Activated naive CD4-positive, alpha-beta T cell treated with anti-CD3 and anti-CD28 coated beads, Interleukin-2, amount 10 ng/mL, durations not matched to agents 7 days and 5 days (primary cell): Measurements from ENCODE around the gene GLOD5.

ENCODE experiments used
- CTCF ChIA-PET: fragments of 350-600 bp; sonication (Branson Sonifier 250); formaldehyde crosslinking; loops from one replicate; lab custom pipeline; 2021; ENCODE audit warnings: antibody characterized with exemption; lab: Charles Lee
- DNase-seq: peaks from one replicate; pipeline ENCODE4 v3.0.0-alpha.2; 2020
- H3K27ac Mint-ChIP-seq: one replicate; pipeline ENCODE4 v1.8.0; 2021; ENCODE audit warnings: mild to moderate bottlenecking, moderate library complexity, mixed read lengths
- H3K27me3 Mint-ChIP-seq: one replicate; pipeline ENCODE4 v1.8.0; 2021; ENCODE audit warnings: mild to moderate bottlenecking, mixed read lengths
- H3K36me3 Mint-ChIP-seq: one replicate; pipeline ENCODE4 v1.8.0; 2021; ENCODE audit warnings: mixed read lengths
- H3K4me1 Mint-ChIP-seq: one replicate; pipeline ENCODE4 v1.8.0; 2021; ENCODE audit warnings: mixed read lengths
- H3K4me3 Mint-ChIP-seq: one replicate; pipeline ENCODE4 v1.8.0; 2021; ENCODE audit warnings: mild to moderate bottlenecking, moderate library complexity, mixed read lengths
- H3K9me3 Mint-ChIP-seq: one replicate; pipeline ENCODE4 v1.8.0; 2021; ENCODE audit warnings: mixed read lengths

Gene GLOD5

DNA sequence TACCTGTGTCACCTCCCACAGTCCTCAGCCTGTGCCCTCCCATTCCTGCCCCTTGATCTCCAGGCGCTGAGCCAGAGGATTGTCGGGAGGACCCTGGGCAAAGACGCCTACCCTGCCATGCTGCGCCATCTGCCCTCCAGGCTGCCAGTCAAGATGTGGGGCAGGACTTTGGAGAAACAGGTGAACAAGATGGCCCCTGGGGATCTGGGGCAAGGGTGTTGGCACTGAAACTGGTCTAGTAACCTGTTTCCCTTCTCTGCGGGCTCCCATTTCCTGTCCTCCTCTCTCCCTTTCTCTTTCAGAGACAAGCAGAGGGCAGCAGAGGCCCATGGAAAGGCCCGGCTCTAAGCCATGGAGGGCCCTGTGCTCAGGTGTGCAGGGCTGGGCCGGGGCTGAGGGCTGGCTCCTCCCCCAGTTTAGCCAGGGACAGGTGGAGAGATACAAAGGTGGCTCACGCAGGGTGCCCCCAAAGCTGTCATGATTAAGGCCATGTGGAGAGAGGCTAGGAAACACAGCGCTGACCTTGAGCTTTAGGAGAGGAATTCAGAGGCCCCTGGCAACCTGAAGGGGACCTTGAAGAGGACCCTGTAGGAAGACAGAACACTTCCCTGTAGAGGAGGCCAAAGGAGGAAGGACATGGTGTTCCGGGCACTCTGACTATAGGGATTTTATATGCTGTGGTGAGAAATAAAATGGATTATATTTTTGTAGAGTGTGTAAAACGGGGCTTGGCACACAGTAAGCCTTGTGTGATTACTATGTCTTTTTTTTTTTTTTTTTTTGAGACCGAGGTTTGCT, at the start of gene GLOD5:
Gene GLOD5 (plus strand): TSS at position 74 of the 798 bp plus-strand sequence. CDS start 44 bp downstream, at position 118.
- H3K4me3 Mint-ChIP-seq, result peak within 1 kb of the TSS; percentile 31
- DNase-seq, result peak; percentile 60
- peak within 1 kb of the TSS; percentile 72 for H3K27ac Mint-ChIP-seq
- peaks cover 9% of the 10 kb centered on the region for H3K4me1 Mint-ChIP-seq
- CTCF ChIA-PET, result interaction anchor here (1.2 kb wide), 1 partner anchor 278 kb away, joined by 3 read pairs; no protein-coding TSS in a partner anchor
- H3K9me3 Mint-ChIP-seq, result no peaks in the 10 kb centered on the region
- H3K36me3 Mint-ChIP-seq, result no peaks in the 10 kb centered on the region
- peaks cover 15% of the 10 kb centered on the region for H3K27me3 Mint-ChIP-seq

DNA sequence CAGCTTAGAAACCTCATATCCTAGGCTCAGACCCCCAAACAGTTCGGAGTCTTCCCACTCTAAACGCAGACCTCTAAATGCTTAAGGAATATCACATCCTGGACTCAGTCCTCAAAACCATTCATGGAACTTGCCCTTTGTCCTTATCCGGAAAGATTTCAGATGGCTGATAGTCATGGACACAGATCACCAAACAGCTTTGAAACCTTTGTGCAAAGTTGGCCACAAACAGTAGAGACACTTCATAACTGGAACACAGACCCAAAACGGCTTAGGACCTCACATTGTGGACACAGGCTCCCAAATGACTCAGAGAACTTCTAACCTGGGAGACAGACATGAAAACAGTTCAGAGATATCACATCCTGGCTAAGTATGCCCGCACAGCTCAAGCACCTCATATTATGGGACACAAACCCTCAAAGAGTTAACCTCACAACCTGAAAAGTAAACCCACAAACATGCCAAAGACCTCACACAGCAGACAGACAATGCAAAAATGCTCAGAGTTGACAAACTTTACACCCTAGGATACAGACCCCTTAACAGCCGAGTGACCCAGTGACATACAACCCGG, 49.5 kb upstream of the GLOD5 start:
- H3K9me3 Mint-ChIP-seq, result peaks cover 35% of the 10 kb centered on the region
- H3K4me3 Mint-ChIP-seq, result peak overlapping the region; percentile 64

DNA sequence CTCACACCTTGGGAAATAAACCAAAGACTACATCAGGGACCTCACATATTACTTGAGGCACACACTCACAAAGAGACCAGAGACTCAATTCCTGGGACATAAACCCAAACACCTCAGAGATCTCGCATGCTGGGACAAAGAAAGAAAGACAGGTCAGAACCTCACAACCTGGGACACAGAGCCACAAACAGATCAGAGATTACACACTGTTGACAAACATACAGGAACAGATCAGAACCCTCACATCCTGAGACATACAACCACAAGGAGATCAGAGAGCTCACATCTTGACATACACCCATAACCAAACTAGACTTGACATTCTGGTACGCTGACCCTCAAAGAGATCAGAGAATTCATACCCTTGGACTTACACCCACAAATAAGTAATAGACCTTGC, 47.7 kb upstream of the GLOD5 start:
- peak; percentile 22 for DNase-seq
- Mint-ChIP-seq H3K27me3 (no peaks in the 10 kb centered on the region), H3K4me1 (peaks cover 80% of the 10 kb centered on the region), H3K36me3 (peaks cover 62% of the 10 kb centered on the region), H3K4me3 (peak overlapping the region; percentile 64), H3K27ac (peak overlapping the region; percentile 96), H3K9me3 (peaks cover 46% of the 10 kb centered on the region)
- CTCF ChIA-PET, result no interaction called here

More for the DNA sequence above, 49.5 kb upstream of the GLOD5 start:
- H3K27me3 Mint-ChIP-seq, result no peaks in the 10 kb centered on the region
- DNase-seq, result no peak
- CTCF ChIA-PET, result no interaction called here
- peaks cover 69% of the 10 kb centered on the region for H3K4me1 Mint-ChIP-seq
- H3K27ac Mint-ChIP-seq, result peak overlapping the region; percentile 96
- peaks cover 62% of the 10 kb centered on the region for H3K36me3 Mint-ChIP-seq

DNA sequence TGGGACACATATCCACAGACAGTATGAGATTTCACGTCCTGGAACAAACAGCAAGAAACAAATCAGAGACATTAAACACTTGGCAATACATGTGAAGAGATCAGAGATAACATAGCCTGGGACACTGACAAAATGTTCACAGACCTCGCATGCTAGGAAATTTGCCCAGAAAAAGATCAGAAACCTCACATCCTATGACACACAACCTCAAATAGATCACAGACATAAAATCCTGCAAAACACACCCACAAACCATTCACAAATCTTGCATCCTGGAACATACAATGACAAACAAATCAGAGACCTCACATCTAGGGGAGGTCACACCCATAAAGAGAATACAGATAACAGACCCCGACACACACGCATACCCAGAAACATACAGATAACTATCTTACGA, 47.0 kb upstream of the GLOD5 start:
- peak; percentile 21 for DNase-seq
- Mint-ChIP-seq H3K36me3 (peaks cover 61% of the 10 kb centered on the region), H3K27me3 (no peaks in the 10 kb centered on the region), H3K4me1 (peaks cover 84% of the 10 kb centered on the region), H3K4me3 (peak overlapping the region; percentile 8), H3K27ac (peak overlapping the region; percentile 96), H3K9me3 (peaks cover 49% of the 10 kb centered on the region)
- CTCF ChIA-PET, result no interaction called here

DNA sequence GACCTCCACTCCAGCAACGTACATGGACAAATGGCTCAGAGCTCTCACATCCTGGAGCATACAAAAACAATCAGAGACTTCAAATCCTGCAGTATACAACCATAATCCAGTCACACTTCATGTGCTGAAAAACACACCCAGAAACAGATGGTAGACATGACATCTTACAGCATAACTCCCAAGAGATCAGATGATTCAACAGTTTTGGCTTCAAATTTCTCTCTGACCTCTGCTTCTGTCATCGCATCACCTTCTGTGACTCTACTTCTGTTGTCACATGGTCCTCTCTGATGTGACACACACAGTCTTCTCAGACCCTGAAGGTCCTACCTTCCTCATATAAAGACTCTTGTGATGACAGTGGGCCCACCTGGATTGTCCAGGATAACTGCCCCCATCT, 46.5 kb upstream of the GLOD5 start:
- peak overlapping the region; percentile 96 for H3K27ac Mint-ChIP-seq
- CTCF ChIA-PET, result no interaction called here
- H3K4me3 Mint-ChIP-seq, result peak overlapping the region; percentile 8
- H3K9me3 Mint-ChIP-seq, result peaks cover 49% of the 10 kb centered on the region
- peaks cover 84% of the 10 kb centered on the region for H3K4me1 Mint-ChIP-seq
- DNase-seq, result no peak
- peaks cover 60% of the 10 kb centered on the region for H3K36me3 Mint-ChIP-seq
- no peaks in the 10 kb centered on the region for H3K27me3 Mint-ChIP-seq

DNA sequence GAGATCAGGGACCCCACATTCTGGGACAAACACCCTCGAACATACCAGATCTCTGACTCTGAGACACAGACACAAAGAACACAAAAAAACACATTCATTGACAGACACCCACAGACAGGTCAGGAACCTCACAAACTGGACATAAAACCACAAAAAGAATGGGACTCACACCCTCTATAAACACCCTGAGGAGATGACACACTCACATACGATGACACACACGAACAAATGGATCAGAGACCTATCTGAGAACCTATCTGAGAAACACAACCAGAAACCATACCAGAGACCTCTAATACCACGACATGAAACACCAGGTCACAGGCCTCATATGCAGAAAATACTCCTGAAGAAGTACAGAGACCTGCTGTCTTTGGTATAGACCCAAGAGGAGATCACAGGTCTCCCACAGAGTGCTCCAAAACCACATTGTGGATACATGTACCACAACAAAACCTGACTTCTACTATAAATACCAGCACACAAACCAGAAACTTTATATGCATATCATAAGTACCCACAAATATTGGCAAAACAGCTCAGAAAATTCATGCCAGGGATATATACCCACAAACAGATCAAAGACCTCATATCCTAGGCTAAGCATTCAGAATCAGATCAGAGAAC, 45.6 kb upstream of the GLOD5 start:
- Mint-ChIP-seq H3K4me1 (peaks cover 75% of the 10 kb centered on the region), H3K9me3 (peaks cover 45% of the 10 kb centered on the region), H3K27me3 (no peaks in the 10 kb centered on the region), H3K27ac (peak overlapping the region; percentile 96), H3K4me3 (no peak overlapping the region), H3K36me3 (peaks cover 50% of the 10 kb centered on the region)
- CTCF ChIA-PET, result no interaction called here
- DNase-seq, result no peak

DNA sequence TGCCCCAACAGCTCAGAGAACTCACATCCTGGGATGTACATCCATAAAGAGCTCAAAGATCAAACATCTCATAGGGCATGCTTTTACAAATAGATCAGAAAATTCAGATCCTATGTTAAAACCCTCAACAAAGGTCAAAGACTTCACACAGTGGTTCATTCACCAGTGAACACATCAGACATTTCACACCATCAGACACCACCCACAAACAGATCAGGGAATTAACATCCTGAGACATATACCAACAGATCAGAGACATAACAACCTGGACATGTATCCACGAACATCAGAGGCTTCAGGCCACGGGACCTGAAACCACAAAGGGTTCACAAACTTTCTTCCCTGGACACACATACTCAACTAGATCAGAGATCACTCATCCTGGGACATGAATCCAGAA, 41.6 kb upstream of the GLOD5 start:
- no peak for DNase-seq

DNA sequence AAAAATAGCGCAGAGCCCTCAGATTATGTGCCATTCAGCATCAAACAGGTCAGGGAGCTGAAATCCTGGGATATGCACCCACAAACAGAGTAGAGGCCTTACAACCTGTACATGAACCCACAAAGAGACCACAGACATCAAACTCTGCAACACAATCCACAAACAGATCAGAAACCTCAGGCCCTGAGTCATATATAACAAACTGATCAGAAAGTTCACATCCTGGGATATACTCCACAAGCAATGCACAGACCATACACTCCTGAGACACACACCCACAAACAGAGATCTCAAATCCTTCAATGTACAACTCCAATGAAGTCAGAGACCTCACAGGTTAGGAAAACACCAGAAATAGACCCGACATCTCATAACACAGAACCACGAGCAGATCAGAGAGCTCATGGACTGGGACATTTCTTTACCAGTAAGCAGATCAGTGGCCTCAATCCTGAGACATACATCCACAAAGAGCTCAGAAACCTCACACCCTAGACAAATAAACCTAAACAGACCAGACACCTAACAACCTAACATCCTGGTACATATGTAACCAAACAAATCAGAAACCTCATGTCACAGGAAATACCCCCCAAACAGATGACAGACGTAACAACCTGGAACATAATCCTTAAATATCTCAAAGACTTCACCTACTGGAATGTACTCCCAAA, 40.8 kb upstream of the GLOD5 start:
- peaks cover 30% of the 10 kb centered on the region for H3K36me3 Mint-ChIP-seq
- DNase-seq, result no peak
- CTCF ChIA-PET, result no interaction called here
- peaks cover 27% of the 10 kb centered on the region for H3K9me3 Mint-ChIP-seq
- H3K4me3 Mint-ChIP-seq, result no peak overlapping the region
- H3K4me1 Mint-ChIP-seq, result peaks cover 36% of the 10 kb centered on the region
- H3K27me3 Mint-ChIP-seq, result no peaks in the 10 kb centered on the region
- H3K27ac Mint-ChIP-seq, result no peak overlapping the region

More for the DNA sequence above, 41.6 kb upstream of the GLOD5 start:
- Mint-ChIP-seq H3K27ac (no peak overlapping the region), H3K27me3 (no peaks in the 10 kb centered on the region), H3K36me3 (peaks cover 27% of the 10 kb centered on the region), H3K4me3 (no peak overlapping the region), H3K9me3 (peaks cover 31% of the 10 kb centered on the region), H3K4me1 (peaks cover 38% of the 10 kb centered on the region)
- CTCF ChIA-PET, result no interaction called here

DNA sequence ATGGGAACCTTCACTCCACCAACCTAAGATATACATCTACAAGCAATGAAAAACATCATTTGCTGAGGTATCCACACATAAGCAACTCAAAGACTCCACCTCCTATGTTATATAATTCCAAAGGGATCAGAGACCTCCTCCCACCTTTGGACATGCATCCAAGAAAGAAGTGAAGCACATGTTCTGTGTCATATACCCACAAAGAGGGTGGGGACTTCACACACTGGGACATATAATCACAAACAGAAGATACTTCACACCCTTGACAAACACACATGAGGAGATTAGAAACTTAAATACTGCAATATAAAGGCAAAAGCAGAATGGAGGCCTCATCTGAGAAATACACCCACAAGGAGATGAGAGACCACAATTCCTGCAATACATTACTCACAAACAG, 39.6 kb upstream of the GLOD5 start:
- H3K36me3 Mint-ChIP-seq, result peaks cover 30% of the 10 kb centered on the region
- DNase-seq, result no peak
- no peak overlapping the region for H3K4me3 Mint-ChIP-seq
- H3K27ac Mint-ChIP-seq, result no peak overlapping the region
- peaks cover 36% of the 10 kb centered on the region for H3K4me1 Mint-ChIP-seq
- H3K9me3 Mint-ChIP-seq, result peaks cover 26% of the 10 kb centered on the region
- CTCF ChIA-PET, result no interaction called here
- H3K27me3 Mint-ChIP-seq, result no peaks in the 10 kb centered on the region

DNA sequence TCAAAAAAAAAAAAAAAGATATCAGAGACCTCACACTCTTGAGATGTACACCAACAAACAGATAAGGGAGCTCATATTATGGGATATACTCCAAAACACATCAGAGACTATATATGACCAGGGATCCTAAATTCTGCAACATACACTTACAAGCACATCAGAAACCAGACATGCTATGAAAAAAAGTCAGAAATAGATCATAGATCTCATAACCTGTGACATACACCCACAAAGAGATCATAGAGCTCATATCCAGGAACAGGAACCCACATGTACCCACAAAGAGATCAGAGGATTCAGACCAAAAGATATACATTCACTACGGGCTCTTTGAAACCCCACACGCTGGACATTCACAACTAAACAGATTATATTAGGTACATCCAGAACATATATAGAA, 35.0 kb upstream of the GLOD5 start:
- Mint-ChIP-seq H3K27me3 (no peaks in the 10 kb centered on the region), H3K4me3 (no peak overlapping the region), H3K9me3 (peaks cover 33% of the 10 kb centered on the region), H3K4me1 (peaks cover 37% of the 10 kb centered on the region), H3K36me3 (peaks cover 42% of the 10 kb centered on the region), H3K27ac (no peak overlapping the region)
- CTCF ChIA-PET, result interaction anchor here (0.5 kb wide), 1 partner anchor 10 kb away, joined by 6 read pairs; no protein-coding TSS in a partner anchor
- no peak for DNase-seq

DNA sequence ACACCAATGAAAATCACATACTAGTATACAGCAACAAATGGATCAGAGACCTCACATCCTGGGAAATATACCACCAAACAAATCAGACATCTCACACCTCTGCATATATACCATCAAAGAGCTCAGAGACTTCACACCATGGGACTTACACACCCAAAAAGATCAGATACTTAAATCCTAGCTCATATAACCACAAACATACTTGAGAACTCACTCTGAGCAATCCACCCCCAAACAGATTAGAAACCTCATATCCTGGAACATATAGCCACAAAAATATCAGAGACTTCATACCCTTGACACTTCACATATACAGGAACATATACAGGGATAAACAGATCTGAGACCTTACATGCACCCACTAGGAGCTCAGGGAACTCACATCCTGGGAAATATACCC, 32.9 kb upstream of the GLOD5 start:
- H3K27me3 Mint-ChIP-seq, result no peaks in the 10 kb centered on the region
- no peak overlapping the region for H3K27ac Mint-ChIP-seq
- no peak for DNase-seq
- H3K4me3 Mint-ChIP-seq, result no peak overlapping the region
- peaks cover 50% of the 10 kb centered on the region for H3K36me3 Mint-ChIP-seq
- peaks cover 37% of the 10 kb centered on the region for H3K4me1 Mint-ChIP-seq
- peaks cover 33% of the 10 kb centered on the region for H3K9me3 Mint-ChIP-seq
- CTCF ChIA-PET, result no interaction called here

DNA sequence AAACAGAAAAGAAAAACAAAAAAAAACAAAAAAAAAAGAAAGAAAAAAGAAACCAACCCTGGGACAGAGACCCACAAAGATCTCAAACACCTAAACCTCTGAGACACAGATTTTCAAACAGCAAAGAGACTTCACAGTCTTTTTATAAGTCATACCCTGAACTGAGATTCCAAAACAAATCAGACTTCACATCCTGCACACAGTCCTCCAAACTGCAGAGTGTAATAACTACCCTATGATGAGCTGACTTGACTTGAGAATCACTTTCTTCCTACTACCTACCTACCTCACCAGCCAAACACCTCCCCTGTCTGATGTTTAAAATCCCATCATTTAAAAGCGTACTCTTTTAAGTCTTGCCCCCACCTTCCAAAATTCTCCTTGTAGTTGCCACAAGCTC, 25.2 kb upstream of the GLOD5 start:
- Mint-ChIP-seq H3K9me3 (no peaks in the 10 kb centered on the region), H3K4me1 (peaks cover 26% of the 10 kb centered on the region), H3K27ac (peak overlapping the region; percentile 98), H3K36me3 (peaks cover 13% of the 10 kb centered on the region), H3K27me3 (no peaks in the 10 kb centered on the region), H3K4me3 (peak overlapping the region; percentile 96)
- DNase-seq, result no peak
- CTCF ChIA-PET, result interaction anchor here (0.6 to 1.0 kb wide), 2 partner anchors 10 to 23 kb away, joined by 3 to 6 read pairs; no protein-coding TSS in a partner anchor

DNA sequence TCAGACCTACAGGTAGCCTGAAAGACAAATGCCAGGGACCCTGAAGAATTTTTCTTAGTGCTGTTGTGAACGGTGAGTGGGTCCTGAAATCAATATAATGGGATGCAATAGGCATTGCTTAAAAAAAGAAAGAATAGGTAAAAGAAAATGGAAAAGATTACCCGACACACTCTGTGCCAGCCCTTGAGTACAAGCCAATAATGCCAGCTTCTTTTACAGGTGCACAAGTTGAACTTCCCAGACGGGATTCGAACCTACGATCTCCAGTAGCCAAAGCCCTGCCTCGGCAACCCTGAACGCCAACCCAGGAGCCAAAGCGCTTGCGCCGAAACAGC, 24.7 kb upstream of the GLOD5 start:
- Mint-ChIP-seq H3K9me3 (no peaks in the 10 kb centered on the region), H3K4me1 (peaks cover 26% of the 10 kb centered on the region), H3K36me3 (peaks cover 13% of the 10 kb centered on the region), H3K27ac (peak overlapping the region; percentile 98), H3K4me3 (peak overlapping the region; percentile 96), H3K27me3 (no peaks in the 10 kb centered on the region)
- no peak for DNase-seq
- CTCF ChIA-PET, result interaction anchor here (0.6 to 1.0 kb wide), 2 partner anchors 10 to 24 kb away, joined by 3 to 6 read pairs; no protein-coding TSS in a partner anchor
